NT2/D1 (cell line): ENCODE data around the gene GDPD1.
"Not testable (repeated sequence)": the region's sequence is repeated elsewhere in the genome, so short reads cannot be mapped to it uniquely, and the experiment has no call there.

Source experiments
- DNase-seq: peaks from one replicate; pipeline ENCODE4 v3.0.0-alpha.2; 2011; ENCODE audit warnings: low read depth, low spot score
- H3K27me3 ChIP-seq: 2 replicates; pipeline ENCODE4 v1.6.0; 2011; ENCODE audit warnings: mild to moderate bottlenecking; ENCODE audit not compliant: insufficient read length, insufficient read depth
- H3K36me3 ChIP-seq: 2 replicates; pipeline ENCODE4 v1.6.1; 2011; ENCODE audit warnings: mild to moderate bottlenecking, low read length, mixed read lengths; ENCODE audit not compliant: insufficient read depth, insufficient read length
- H3K4me1 ChIP-seq: 2 replicates; pipeline ENCODE4 v1.5.1; 2011; ENCODE audit not compliant: insufficient read depth, insufficient read length
- H3K4me3 ChIP-seq: 2 replicates; pipeline ENCODE4 v1.5.1; 2011; ENCODE audit warnings: low read depth; ENCODE audit not compliant: insufficient read length
- H3K9ac ChIP-seq: 2 replicates; pipeline ENCODE4 v1.6.0; 2011; ENCODE audit warnings: low read depth; ENCODE audit not compliant: insufficient read length
- H3K9me3 ChIP-seq: 2 replicates; pipeline ENCODE4 v1.5.1; 2011; ENCODE audit warnings: mild to moderate bottlenecking, low read length; ENCODE audit not compliant: insufficient read depth
- SUZ12 ChIP-seq: IDR thresholded peaks from 2 replicates; pipeline ENCODE4 v1.6.1; 2011; ENCODE audit not compliant: insufficient read length, insufficient read depth; ENCODE audit errors: extremely low read depth
- YY1 ChIP-seq: IDR thresholded peaks from 2 replicates; pipeline ENCODE4 v1.6.1; 2011; ENCODE audit not compliant: insufficient read length, insufficient read depth
- ZNF274 ChIP-seq: IDR thresholded peaks from 2 replicates; pipeline ENCODE4 v1.6.1; 2011; ENCODE audit warnings: mild to moderate bottlenecking, low read depth, low read length

Gene GDPD1

DNA sequence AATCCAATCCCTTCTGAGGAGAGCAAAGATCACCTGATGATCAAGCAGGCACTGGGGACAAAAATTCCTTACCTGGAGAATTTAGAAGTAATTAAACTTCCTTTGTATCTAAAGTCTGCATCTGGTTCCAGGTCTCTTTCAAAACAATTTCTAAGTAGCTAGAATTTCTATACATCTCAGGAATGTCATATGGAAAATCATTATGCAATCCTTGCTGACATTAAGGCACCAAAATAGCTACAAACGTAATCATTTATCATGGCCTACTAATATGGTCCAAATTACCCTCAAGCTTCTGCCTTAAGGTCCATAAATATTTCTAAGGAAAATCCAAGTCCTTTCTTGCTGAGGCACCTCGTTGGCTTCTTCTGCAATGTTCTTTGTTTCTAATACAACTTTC, 78.2 kb downstream of the GDPD1 start:
- peaks cover 3% of the 10 kb centered on the region for H3K27me3 ChIP-seq
- no peak for TF ChIP-seq YY1
- no peak for TF ChIP-seq SUZ12
- no peak for TF ChIP-seq ZNF274
- DNase-seq = no peak
- H3K4me3 ChIP-seq = no peak overlapping the region
- no peaks in the 10 kb centered on the region for H3K9me3 ChIP-seq
- H3K4me1 ChIP-seq = no peaks in the 10 kb centered on the region
- no peaks in the 10 kb centered on the region for H3K36me3 ChIP-seq
- H3K9ac ChIP-seq = no peak overlapping the region

GRCh38 chr17:59299400-59300092, 79.2 kb downstream of the GDPD1 start:
- H3K4me3 ChIP-seq = no peak overlapping the region
- TF ChIP-seq ZNF274 (no peak), SUZ12 (no peak), YY1 (no peak)
- no peaks in the 10 kb centered on the region for H3K36me3 ChIP-seq
- H3K4me1 ChIP-seq = no peaks in the 10 kb centered on the region
- no peaks in the 10 kb centered on the region for H3K9me3 ChIP-seq
- no peak overlapping the region for H3K9ac ChIP-seq
- no peaks in the 10 kb centered on the region for H3K27me3 ChIP-seq
- no peak for DNase-seq

DNA sequence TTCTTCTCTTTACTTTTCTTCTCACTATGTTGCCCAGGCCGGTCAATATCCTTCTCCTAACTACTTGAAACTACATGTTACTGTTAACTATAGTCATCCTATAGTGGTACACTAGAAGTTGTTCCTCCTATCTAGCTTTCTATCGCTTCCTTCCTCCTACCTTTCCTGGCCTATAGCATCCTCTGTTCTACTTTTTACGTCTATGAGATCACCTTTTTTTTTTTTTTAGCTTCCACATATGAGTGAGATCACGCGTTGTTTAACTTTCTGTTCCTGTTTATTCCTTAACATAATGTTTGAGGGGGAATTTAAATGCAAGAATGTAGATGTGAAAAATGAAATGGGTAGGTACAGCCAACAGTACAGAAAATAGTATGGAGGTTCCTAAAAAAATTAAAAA, 80.6 kb downstream of the GDPD1 start:
- Histone ChIP-seq H3K9me3 (no peaks in the 10 kb centered on the region), H3K27me3 (no peaks in the 10 kb centered on the region), H3K9ac (no peak overlapping the region), H3K36me3 (no peaks in the 10 kb centered on the region), H3K4me3 (no peak overlapping the region), H3K4me1 (no peaks in the 10 kb centered on the region)
- DNase-seq = no peak
- TF ChIP-seq SUZ12 = no peak
- TF ChIP-seq YY1 = no peak
- TF ChIP-seq ZNF274 = no peak

- H3K9ac ChIP-seq = no peak overlapping the region
- H3K27me3 ChIP-seq = no peaks in the 10 kb centered on the region
- H3K9me3 ChIP-seq = no peaks in the 10 kb centered on the region
- H3K4me1 ChIP-seq = no peaks in the 10 kb centered on the region
- no peaks in the 10 kb centered on the region for H3K36me3 ChIP-seq
- no peak for DNase-seq
- no peak for TF ChIP-seq YY1
- TF ChIP-seq SUZ12 = no peak
- TF ChIP-seq ZNF274 = no peak
- H3K4me3 ChIP-seq = no peak overlapping the region
These were observed 84.5 kb downstream of the GDPD1 start for GRCh38 chr17:59304811-59305210.

DNA sequence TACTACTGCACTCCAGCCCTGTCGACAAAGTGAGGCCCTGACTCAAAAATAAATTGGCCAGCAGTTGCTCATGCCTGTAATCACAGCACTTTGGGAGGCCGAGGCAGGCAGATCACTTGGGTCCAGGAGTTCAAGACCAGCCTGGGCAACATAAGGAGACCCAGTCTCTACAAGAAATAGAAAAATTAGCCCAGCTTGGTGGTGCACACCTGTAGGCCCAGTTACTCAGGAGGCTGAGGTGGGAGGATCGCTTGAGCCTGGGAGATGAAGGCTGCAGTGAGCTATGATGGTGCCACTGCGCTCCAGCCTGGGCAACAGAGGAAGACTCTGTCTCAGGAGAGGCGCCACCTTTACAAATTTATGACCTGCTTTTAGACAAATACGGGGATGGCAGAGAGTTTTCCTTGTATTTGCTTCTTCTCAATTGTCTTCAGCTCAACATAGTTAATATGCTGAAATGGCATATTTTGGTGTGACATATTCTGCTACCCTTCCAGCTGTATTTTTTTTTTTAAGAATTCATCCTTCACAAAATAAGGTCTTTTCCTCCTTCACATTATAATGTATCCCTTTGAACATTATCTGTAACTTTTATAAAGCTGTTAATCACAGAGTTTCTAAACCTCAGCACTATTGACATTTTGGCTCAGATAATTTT, 90.1 kb downstream of the GDPD1 start:
- TF ChIP-seq YY1 (no peak), SUZ12 (no peak), ZNF274 (no peak)
- H3K4me1 ChIP-seq = no peaks in the 10 kb centered on the region
- no peak overlapping the region for H3K9ac ChIP-seq
- H3K4me3 ChIP-seq = no peak overlapping the region
- no peaks in the 10 kb centered on the region for H3K9me3 ChIP-seq
- no peaks in the 10 kb centered on the region for H3K27me3 ChIP-seq
- DNase-seq = no peak
- no peaks in the 10 kb centered on the region for H3K36me3 ChIP-seq

DNA sequence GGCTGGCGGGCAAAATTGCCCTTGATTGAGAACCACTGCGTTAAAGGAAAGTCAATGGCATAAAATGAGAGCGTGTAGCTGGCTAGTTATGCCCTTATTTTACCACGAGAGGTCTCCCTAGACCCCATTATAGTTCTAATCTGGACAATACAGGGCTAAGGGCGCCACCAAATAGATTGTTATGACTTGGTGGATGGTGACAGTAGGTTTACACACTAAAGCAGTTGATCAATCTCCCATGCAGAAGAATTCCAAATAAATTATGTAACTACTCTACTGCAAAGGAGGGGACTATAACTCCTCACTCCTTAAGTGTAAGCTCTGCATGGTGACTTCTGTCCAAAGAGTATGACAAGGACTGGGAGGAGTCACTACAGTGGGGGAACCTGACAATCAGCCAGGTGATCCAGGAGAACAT, 90.7 kb downstream of the GDPD1 start:
- H3K4me1 ChIP-seq = no peaks in the 10 kb centered on the region
- no peak overlapping the region for H3K9ac ChIP-seq
- TF ChIP-seq SUZ12 = no peak
- TF ChIP-seq ZNF274 = no peak
- TF ChIP-seq YY1 = no peak
- H3K9me3 ChIP-seq = no peaks in the 10 kb centered on the region
- H3K36me3 ChIP-seq = no peaks in the 10 kb centered on the region
- no peak overlapping the region for H3K4me3 ChIP-seq
- no peak for DNase-seq
- no peaks in the 10 kb centered on the region for H3K27me3 ChIP-seq

DNA sequence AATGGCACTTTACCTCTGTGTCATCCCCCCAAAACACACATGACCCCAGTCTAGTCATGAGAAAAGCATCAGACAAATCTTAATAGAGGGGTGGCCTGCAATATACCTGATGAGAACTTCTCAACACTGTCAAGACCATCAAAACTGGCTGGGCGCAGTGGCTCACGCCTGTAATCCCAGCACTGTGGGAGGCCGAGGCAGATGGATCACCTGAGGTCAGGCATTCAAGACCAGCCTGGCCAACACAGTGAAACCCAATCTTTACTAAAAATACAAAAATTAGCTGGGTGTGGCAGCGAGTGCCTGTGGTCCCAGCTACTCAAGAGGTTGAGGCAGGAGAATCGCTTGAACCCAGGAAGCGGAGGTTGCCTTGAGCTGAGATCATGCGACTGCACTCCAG, 91.2 kb downstream of the GDPD1 start:
- H3K4me3 ChIP-seq, H3K9me3 ChIP-seq, H3K36me3 ChIP-seq, DNase-seq, H3K4me1 ChIP-seq, H3K9ac ChIP-seq, H3K27me3 ChIP-seq: not testable (repeated sequence)

GRCh38 chr17:59315866-59316265, 95.6 kb downstream of the GDPD1 start:
- no peak overlapping the region for H3K4me3 ChIP-seq
- no peak for TF ChIP-seq ZNF274
- no peak for TF ChIP-seq SUZ12
- no peak for TF ChIP-seq YY1
- no peaks in the 10 kb centered on the region for H3K36me3 ChIP-seq

More at GRCh38 chr17:59315866-59316265, 95.6 kb downstream of the GDPD1 start:
- Histone ChIP-seq H3K4me1 (no peaks in the 10 kb centered on the region), H3K27me3 (no peaks in the 10 kb centered on the region), H3K9ac (no peak overlapping the region), H3K9me3 (no peaks in the 10 kb centered on the region)
- DNase-seq = no peak
